Measurements from ENCODE around the gene AMBRA1. TPM values are rescaled to one million over a fixed set of nuclear protein-coding genes. Genes with fewer than 3 reads are reported as not detected.

Gene AMBRA1
- total RNA-seq, 1 experiment from 2014 or later, result 15.8 TPM

DNA sequence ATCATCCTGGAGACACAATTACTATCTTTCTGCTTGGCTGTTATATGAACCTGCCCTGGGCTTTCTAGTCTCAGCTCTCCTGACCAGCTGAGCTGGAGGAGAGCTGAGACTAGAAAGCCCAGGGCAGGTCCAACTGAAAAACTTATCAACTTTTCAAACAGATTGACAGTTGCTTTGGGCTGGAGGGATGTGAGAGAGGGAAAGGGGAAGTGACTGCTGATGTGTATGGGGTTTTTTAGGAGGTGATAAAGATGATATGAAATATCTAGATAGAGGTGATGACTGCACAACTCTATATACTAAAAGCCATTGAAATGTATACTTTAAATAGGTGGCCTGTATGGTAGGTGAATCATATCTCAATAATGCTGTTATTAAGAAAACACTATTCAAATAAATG is 142.1 kb downstream of the AMBRA1 start:
- no TSS peak for BruUV-seq (replicated peaks)
- Histone ChIP-seq H3K9me2 (replicated peaks; ENCODE audit: low read length) (no peaks in the 10 kb centered on the region), H3K9ac (ENCODE audit: low read length) (no peak overlapping the region), H2AFZ (ENCODE audit: low read length) (no peak overlapping the region), H4K20me1 (ENCODE audit: low read length) (no peaks in the 10 kb centered on the region), H3K9me3 (ENCODE audit: low read length) (no peaks in the 10 kb centered on the region), H3K27me3 (ENCODE audit: low read length) (no peaks in the 10 kb centered on the region), H3K4me3 (ENCODE audit: low read length) (no peak overlapping the region), H3F3A (ENCODE audit: low read length, unreplicated experiment) (no peaks in the 10 kb centered on the region), H3K27ac (ENCODE audit: low read length) (no peak overlapping the region), H3K79me2 (ENCODE audit: low read length) (no peaks in the 10 kb centered on the region), H3K4me2 (ENCODE audit: low read length) (no peak overlapping the region), H3K4me1 (ENCODE audit: insufficient read depth, low read length) (no peaks in the 10 kb centered on the region), H3K36me3 (ENCODE audit: low read depth, low read length) (no peaks in the 10 kb centered on the region)
- ATAC-seq, result no peak
- TF ChIP-seq, protein P1, sequence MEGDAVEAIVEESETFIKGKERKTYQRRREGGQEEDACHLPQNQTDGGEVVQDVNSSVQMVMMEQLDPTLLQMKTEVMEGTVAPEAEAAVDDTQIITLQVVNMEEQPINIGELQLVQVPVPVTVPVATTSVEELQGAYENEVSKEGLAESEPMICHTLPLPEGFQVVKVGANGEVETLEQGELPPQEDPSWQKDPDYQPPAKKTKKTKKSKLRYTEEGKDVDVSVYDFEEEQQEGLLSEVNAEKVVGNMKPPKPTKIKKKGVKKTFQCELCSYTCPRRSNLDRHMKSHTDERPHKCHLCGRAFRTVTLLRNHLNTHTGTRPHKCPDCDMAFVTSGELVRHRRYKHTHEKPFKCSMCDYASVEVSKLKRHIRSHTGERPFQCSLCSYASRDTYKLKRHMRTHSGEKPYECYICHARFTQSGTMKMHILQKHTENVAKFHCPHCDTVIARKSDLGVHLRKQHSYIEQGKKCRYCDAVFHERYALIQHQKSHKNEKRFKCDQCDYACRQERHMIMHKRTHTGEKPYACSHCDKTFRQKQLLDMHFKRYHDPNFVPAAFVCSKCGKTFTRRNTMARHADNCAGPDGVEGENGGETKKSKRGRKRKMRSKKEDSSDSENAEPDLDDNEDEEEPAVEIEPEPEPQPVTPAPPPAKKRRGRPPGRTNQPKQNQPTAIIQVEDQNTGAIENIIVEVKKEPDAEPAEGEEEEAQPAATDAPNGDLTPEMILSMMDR (conservative IDR thresholded peaks at IDR 0.05; ENCODE audit: low read depth, low read length), result no peak
- TF ChIP-seq EZH2 (IDR thresholded peaks at IDR 0.05; ENCODE audit: low read length, unreplicated experiment) (no peak), EZH2phosphoT487 (IDR thresholded peaks at IDR 0.05; ENCODE audit: borderline replicate concordance, low read length) (no peak)
- CTCF ChIA-PET, result interaction anchor here (0.6 kb wide), 1 partner anchor 78 kb away, joined by 3 read pairs; no protein-coding TSS in a partner anchor
- intact Hi-C loops (cut with micrococcal nuclease), result no loop called here
- no peak for DNase-seq
- POLR2A ChIA-PET (ENCODE audit: unreplicated experiment), result no interaction called here

DNA sequence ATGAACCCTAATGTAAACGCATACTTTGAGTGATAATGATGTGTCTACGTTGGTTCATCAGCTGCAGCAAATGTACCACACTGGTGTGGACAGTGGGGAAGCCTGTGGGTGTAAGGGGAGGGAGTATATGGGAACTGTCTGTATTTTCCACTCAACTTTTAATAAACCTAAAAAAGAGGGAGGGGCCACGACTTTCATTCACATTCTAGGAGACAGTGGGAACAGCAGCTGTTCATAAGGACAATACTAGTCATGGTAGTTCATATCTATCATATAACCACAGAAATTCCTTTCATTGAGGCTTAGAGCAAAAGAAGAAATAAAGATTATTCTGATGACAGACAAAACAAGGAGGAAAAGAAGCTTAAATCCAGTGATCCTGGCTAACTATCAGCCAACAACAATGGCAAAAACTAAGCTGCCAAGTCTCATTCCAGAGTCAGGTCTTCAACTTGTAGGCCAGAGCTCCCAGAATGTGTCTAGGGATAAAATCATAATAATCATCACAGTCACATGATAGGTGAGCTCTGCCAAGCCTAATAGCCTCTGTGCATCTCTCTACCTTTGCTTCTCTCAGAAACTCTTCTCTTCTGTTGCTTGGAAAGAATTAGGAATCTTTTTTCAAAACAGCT is 142.9 kb downstream of the AMBRA1 start:
- H3K27ac ChIP-seq (ENCODE audit: low read length), result no peak overlapping the region
- no peaks in the 10 kb centered on the region for H3K79me2 ChIP-seq (ENCODE audit: low read length)
- no TSS peak for BruUV-seq (replicated peaks)
- CTCF ChIA-PET, result interaction anchor here (0.6 kb wide), 1 partner anchor 78 kb away, joined by 3 read pairs; no protein-coding TSS in a partner anchor
- ATAC-seq (no peak), DNase-seq (no peak)
- intact Hi-C loops (cut with micrococcal nuclease), result no loop called here
- no peaks in the 10 kb centered on the region for H3K27me3 ChIP-seq (ENCODE audit: low read length)
- no peak overlapping the region for H2AFZ ChIP-seq (ENCODE audit: low read length)
- TF ChIP-seq, protein P1 (conservative IDR thresholded peaks at IDR 0.05; ENCODE audit: low read depth, low read length), result no peak
- TF ChIP-seq EZH2 (IDR thresholded peaks at IDR 0.05; ENCODE audit: low read length, unreplicated experiment) (no peak), EZH2phosphoT487 (IDR thresholded peaks at IDR 0.05; ENCODE audit: borderline replicate concordance, low read length) (no peak)
- no peaks in the 10 kb centered on the region for H3K9me3 ChIP-seq (ENCODE audit: low read length)
- H3K9me2 ChIP-seq (replicated peaks; ENCODE audit: low read length), result no peaks in the 10 kb centered on the region
- no peaks in the 10 kb centered on the region for H4K20me1 ChIP-seq (ENCODE audit: low read length)
- no peak overlapping the region for H3K4me3 ChIP-seq (ENCODE audit: low read length)
- no peaks in the 10 kb centered on the region for H3F3A ChIP-seq (ENCODE audit: low read length, unreplicated experiment)
- no peaks in the 10 kb centered on the region for H3K36me3 ChIP-seq (ENCODE audit: low read depth, low read length)
- H3K4me2 ChIP-seq (ENCODE audit: low read length), result no peak overlapping the region
- H3K4me1 ChIP-seq (ENCODE audit: insufficient read depth, low read length), result no peaks in the 10 kb centered on the region
- no peak overlapping the region for H3K9ac ChIP-seq (ENCODE audit: low read length)
- POLR2A ChIA-PET (ENCODE audit: unreplicated experiment), result no interaction called here

DNA sequence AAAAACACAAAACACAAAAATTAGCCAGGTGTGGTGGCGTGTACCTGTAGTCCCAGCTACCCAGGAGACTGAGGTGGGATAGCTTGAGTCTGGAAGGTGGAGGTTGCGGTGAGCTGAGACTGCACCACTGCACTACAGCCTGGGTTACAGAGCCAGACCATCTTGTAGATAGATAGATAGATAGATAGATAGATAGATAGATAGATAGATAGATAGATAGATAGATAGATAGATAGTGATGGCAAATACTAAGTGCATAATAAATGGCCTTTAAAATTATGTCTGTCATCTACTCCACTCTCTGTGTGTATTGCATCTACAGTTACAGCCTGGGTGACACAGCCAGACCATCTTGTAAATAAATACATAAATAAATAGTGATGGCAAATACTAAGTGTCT is 146.3 kb downstream of the AMBRA1 start:
- Histone ChIP-seq H4K20me1 (ENCODE audit: low read length) (no peaks in the 10 kb centered on the region), H3K79me2 (ENCODE audit: low read length) (no peaks in the 10 kb centered on the region), H3K27me3 (ENCODE audit: low read length) (no peaks in the 10 kb centered on the region), H3K4me1 (ENCODE audit: insufficient read depth, low read length) (no peaks in the 10 kb centered on the region), H3K27ac (ENCODE audit: low read length) (no peak overlapping the region), H3F3A (ENCODE audit: low read length, unreplicated experiment) (no peaks in the 10 kb centered on the region), H3K36me3 (ENCODE audit: low read depth, low read length) (no peaks in the 10 kb centered on the region), H3K9me2 (replicated peaks; ENCODE audit: low read length) (no peaks in the 10 kb centered on the region), H2AFZ (ENCODE audit: low read length) (no peak overlapping the region), H3K9ac (ENCODE audit: low read length) (no peak overlapping the region), H3K4me2 (ENCODE audit: low read length) (no peak overlapping the region), H3K4me3 (ENCODE audit: low read length) (no peak overlapping the region), H3K9me3 (ENCODE audit: low read length) (no peaks in the 10 kb centered on the region)
- intact Hi-C loops (cut with micrococcal nuclease), result no loop called here
- ChIA-PET CTCF (no interaction called here), POLR2A (ENCODE audit: unreplicated experiment) (no interaction called here)
- TF ChIP-seq EZH2phosphoT487 (IDR thresholded peaks at IDR 0.05; ENCODE audit: borderline replicate concordance, low read length), result no peak
- TF ChIP-seq EZH2 (IDR thresholded peaks at IDR 0.05; ENCODE audit: low read length, unreplicated experiment), result no peak
- TF ChIP-seq, protein P1 (conservative IDR thresholded peaks at IDR 0.05; ENCODE audit: low read depth, low read length), result no peak
- BruUV-seq (replicated peaks), result no TSS peak
- no peak for ATAC-seq
- DNase-seq, result no peak
